Prostate gland (tissue), 2 donors: ENCODE data around the gene NET1. TPM values are rescaled to one million over a fixed set of nuclear protein-coding genes. Genes with fewer than 3 reads are reported as not detected.

ENCODE experiments used
- DNase-seq: peaks from one replicate; pipeline ENCODE4 v3.0.0-alpha.2; 2019; ENCODE audit warnings: low spot score
- H3K27ac ChIP-seq, 2 donors: fragments of 200-600 bp; sonication (generic); 2 replicates each; pipeline ENCODE4 v1.5.1; 2017 to 2019
- H3K27me3 ChIP-seq: fragments of 200-600 bp; sonication (generic); replicated peaks from 2 replicates; pipeline ENCODE4 v1.5.1; 2019; ENCODE audit not compliant: insufficient read depth
- H3K36me3 ChIP-seq, 2 donors: fragments of 200-600 bp; sonication (generic); 1 replicate in 1 of 2; 2 replicates in 1 of 2; pipeline versions ENCODE4 v1.5.1 to v1.8.1; 2017 to 2019
- H3K4me1 ChIP-seq: fragments of 200-600 bp; sonication (generic); replicated peaks from 2 replicates; pipeline ENCODE4 v1.5.1; 2019
- H3K4me3 ChIP-seq, 2 donors: fragments of 200-600 bp; sonication (generic); 2 replicates each; pipeline ENCODE4 v1.5.1; 2017 to 2019
- H3K9me3 ChIP-seq: fragments of 200-600 bp; sonication (generic); 2 replicates; pipeline ENCODE4 v1.5.1; 2017
- POLR2A ChIP-seq: fragments of 450-650 bp; IDR thresholded peaks from one replicate; pipeline ENCODE4 v1.6.1; 2016; ENCODE audit warnings: antibody characterized with exemption, mild to moderate bottlenecking
- POLR2AphosphoS5 ChIP-seq: sonication (generic); formaldehyde crosslinking; IDR thresholded peaks from one replicate; pipeline ENCODE4 v1.6.1; 2017; ENCODE audit warnings: antibody characterized with exemption
- WGBS: methylation state at CpG from one replicate; pipeline ENCODE4 v1.1.5; 2018; 5-methylcytosine and 5-hydroxymethylcytosine counted together
- intact Hi-C: fragments of 100-400 bp; cut with DNase I; formaldehyde crosslinking; loops from one replicate; pipeline ENCODE4 v1.14.2; 2022
- total RNA-seq, 2 donors: library from RNA; depleted of rRNA; stranded (reverse); fragments of >200 nt; gene quantifications; one replicate each; pipeline ENCODE4 v1.1.0, GENCODE V29; 2016
- TF ChIP-seq, protein P1 (sequence below), 4 experiments: fragments of 200-600 bp in 2 of 4; fragments of 450-650 bp in 2 of 4; sonication (generic) in 2 of 4; IDR thresholded peaks; 1 replicate in 3 of 4; 2 replicates in 1 of 4; pipeline ENCODE4 v1.5.1; 2016 to 2019; ENCODE audit warnings: antibody characterized with exemption in 4 of 4, mild to moderate bottlenecking in 2 of 4, moderate library complexity in 2 of 4

Gene NET1
- total RNA-seq, 2 donors from 2014 or later: 55.6 to 77.6 TPM

DNA sequence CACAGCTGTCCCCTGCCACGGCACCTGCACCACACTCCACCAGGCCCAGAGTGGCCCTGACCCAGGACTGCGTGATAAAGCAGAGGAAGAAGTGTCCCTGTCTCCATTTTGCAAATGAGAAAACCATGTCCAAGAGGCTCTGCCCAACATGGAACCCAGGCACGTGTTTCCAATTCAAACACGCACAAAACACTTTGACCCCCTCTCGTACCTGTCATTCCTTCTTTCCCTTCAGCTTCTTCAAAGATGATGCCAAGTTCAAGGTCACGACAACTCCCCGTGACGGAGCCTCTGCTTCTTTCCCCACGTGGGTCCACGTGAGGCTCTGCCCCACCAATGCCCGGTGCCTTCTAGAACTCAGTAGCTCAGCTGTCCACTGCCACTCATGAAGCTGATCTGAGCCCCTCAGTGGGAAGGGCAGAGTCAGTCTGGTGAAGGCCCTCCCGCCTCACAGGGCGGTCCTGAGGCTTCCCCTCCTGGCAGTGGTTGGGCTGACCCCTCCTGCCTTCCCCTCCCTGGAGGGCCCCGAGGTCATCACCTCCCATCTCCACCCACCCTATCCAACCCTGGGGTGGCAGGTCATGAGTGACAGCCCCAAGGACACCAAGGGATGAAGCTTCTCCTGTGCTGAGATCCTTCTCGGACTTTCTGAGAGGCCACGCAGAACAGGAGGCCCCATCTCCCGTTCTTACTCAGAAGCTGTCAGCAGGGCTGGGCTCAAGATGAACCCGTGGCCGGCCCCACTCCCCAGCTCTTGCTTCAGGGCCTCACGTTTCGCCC, 68.0 kb downstream of the NET1 start:
- no peak for DNase-seq
- Histone ChIP-seq H3K27ac (no peak overlapping the region), H3K27me3 (no peaks in the 10 kb centered on the region), H3K9me3 (no peaks in the 10 kb centered on the region), H3K4me3 (no peak overlapping the region), H3K36me3 (no peaks in the 10 kb centered on the region), H3K4me1 (no peaks in the 10 kb centered on the region)
- TF ChIP-seq, protein P1, sequence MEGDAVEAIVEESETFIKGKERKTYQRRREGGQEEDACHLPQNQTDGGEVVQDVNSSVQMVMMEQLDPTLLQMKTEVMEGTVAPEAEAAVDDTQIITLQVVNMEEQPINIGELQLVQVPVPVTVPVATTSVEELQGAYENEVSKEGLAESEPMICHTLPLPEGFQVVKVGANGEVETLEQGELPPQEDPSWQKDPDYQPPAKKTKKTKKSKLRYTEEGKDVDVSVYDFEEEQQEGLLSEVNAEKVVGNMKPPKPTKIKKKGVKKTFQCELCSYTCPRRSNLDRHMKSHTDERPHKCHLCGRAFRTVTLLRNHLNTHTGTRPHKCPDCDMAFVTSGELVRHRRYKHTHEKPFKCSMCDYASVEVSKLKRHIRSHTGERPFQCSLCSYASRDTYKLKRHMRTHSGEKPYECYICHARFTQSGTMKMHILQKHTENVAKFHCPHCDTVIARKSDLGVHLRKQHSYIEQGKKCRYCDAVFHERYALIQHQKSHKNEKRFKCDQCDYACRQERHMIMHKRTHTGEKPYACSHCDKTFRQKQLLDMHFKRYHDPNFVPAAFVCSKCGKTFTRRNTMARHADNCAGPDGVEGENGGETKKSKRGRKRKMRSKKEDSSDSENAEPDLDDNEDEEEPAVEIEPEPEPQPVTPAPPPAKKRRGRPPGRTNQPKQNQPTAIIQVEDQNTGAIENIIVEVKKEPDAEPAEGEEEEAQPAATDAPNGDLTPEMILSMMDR (IDR thresholded peaks at IDR 0.05): no peak
- TF ChIP-seq POLR2AphosphoS5: no peak
- no peak for TF ChIP-seq POLR2A
- intact Hi-C loops: no loop called here
- 95% methylated on average over 21 of the region's 21 CpGs for WGBS

DNA sequence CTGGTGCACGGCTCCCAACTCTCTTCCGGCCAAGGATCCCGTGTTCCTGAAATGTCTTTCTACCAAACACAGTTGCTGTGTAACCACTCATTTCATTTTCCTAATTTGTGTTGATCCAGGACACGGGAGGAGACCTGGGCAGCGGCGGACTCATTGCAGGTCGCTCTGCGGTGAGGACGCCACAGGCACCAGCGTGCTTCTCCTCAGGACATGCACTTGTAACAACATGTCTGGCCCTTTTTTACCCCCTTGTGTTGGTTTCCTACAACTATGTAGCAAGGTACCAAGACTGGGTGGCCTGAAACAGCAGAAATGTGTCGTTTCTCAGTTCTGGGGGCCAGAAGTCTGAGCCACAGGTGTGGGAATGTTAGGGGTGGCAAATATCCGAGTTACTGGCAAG, 68.8 kb downstream of the NET1 start:
- H3K36me3 ChIP-seq: no peaks in the 10 kb centered on the region
- TF ChIP-seq POLR2A (no peak), POLR2AphosphoS5 (no peak)
- TF ChIP-seq, protein P1 (IDR thresholded peaks at IDR 0.05): no peak
- H3K27ac ChIP-seq: no peak overlapping the region
- DNase-seq: no peak
- no peak overlapping the region for H3K4me3 ChIP-seq
- no peaks in the 10 kb centered on the region for H3K9me3 ChIP-seq
- no peaks in the 10 kb centered on the region for H3K27me3 ChIP-seq
- intact Hi-C loops: no loop called here
- H3K4me1 ChIP-seq: no peaks in the 10 kb centered on the region
- 58% methylated on average over 12 of the region's 12 CpGs for WGBS

DNA sequence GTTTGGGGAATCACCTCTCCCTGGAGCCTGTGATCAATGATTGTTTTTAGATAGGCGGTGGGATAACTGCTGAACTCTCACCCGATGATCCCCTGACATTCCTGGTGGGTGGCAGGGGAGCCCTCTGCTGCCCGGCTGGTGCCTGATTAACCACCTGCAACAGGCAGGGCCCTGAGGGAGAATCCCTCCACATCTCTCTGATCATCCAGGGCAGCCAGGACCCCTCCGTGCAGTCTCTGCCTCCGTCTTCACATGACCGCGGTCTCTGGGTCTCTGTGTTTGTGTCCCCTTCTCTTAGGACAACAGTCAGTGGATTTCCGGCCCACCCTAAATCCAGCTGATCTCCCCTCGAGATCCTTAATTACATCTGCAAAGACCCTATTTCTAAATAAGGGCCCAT, 69.7 kb downstream of the NET1 start:
- Histone ChIP-seq H3K4me1 (no peaks in the 10 kb centered on the region), H3K36me3 (no peaks in the 10 kb centered on the region), H3K4me3 (no peak overlapping the region), H3K27me3 (no peaks in the 10 kb centered on the region), H3K9me3 (no peaks in the 10 kb centered on the region), H3K27ac (no peak overlapping the region)
- DNase-seq: no peak
- 95% methylated on average over 9 of the region's 9 CpGs for WGBS
- no peak for TF ChIP-seq POLR2AphosphoS5
- TF ChIP-seq POLR2A: no peak
- TF ChIP-seq, protein P1 (IDR thresholded peaks at IDR 0.05): no peak
- intact Hi-C loops: no loop called here

DNA sequence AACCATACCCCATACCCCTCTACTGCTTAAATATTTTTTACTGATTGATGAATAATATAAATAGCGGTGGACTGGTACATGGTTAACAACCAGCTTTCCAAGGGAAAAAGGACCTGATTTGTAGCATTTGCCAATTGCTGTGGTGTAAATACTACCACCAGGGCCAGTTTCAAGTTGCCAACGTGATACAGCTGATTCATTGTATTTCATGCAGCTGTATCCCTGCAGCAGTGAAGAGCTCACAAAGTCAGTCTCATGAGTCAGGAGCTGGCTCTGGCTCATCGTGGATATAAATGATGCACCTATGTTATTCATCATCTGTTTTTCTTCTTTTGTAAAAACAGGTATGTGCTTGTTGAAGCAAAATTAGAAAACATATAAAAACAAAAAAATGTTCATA, 71.8 kb downstream of the NET1 start:
- Histone ChIP-seq H3K27me3 (no peaks in the 10 kb centered on the region), H3K9me3 (no peaks in the 10 kb centered on the region), H3K27ac (no peak overlapping the region), H3K4me1 (no peaks in the 10 kb centered on the region), H3K36me3 (no peaks in the 10 kb centered on the region), H3K4me3 (no peak overlapping the region)
- intact Hi-C loops: no loop called here
- TF ChIP-seq, protein P1 (IDR thresholded peaks at IDR 0.05): no peak
- TF ChIP-seq POLR2AphosphoS5: no peak
- TF ChIP-seq POLR2A: no peak
- 72% methylated on average over 3 of the region's 3 CpGs for WGBS
- no peak for DNase-seq

DNA sequence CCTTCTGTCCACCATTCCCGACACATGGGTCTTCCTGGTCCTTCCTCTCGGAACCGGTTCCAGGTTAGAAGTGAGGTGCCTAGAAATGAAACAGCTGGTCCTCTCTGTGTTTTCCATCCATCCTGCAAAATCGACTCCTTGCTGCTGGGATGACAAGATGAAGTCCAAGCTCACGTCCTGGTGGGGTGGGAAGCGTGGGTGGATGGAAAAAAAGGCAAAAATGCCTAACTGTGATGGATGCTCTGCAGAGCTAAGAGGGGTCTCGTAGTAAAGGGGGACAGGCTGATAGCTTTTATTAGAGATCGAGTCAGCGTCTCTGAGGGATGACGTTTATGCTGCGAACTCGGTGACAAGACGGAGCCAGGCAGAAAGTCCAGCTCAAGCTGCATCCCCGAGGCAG, 72.9 kb downstream of the NET1 start:
- Histone ChIP-seq H3K4me3 (no peak overlapping the region), H3K36me3 (no peaks in the 10 kb centered on the region), H3K27ac (no peak overlapping the region), H3K27me3 (no peaks in the 10 kb centered on the region), H3K9me3 (no peaks in the 10 kb centered on the region), H3K4me1 (no peaks in the 10 kb centered on the region)
- intact Hi-C loops: no loop called here
- WGBS: 88% methylated on average over 14 of the region's 14 CpGs
- TF ChIP-seq POLR2AphosphoS5 (no peak), POLR2A (no peak)
- TF ChIP-seq, protein P1 (IDR thresholded peaks at IDR 0.05): no peak
- DNase-seq: no peak
